ENCODE results near the gene IRX1.

Gene IRX1

DNA sequence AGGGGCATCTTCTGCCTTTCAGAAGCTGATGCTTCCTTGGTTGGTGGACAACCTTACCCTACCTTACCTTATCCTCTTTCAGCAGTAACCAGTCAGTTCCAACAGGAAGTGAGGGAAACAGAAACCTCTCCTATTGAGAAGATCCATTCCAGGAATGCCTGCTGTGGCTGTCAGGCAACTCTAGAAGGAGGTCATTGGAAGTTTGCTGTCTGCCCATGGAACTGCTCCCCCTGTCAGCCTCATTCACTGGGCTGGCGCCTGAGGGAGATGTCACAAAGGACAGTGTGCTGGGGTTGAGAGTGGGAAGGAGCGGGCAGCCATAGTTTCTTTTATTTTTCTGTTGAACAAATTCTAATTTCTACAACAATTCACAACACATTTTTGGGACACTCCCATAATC is 54.7 kb downstream of the IRX1 start:
- H3K4me3 ChIP-seq (ENCODE audit: control insufficient read depth, low read depth, low read length) = no peak overlapping the region
- no peak for DNase-seq (ENCODE audit: low read depth)
- TF ChIP-seq, protein P1, sequence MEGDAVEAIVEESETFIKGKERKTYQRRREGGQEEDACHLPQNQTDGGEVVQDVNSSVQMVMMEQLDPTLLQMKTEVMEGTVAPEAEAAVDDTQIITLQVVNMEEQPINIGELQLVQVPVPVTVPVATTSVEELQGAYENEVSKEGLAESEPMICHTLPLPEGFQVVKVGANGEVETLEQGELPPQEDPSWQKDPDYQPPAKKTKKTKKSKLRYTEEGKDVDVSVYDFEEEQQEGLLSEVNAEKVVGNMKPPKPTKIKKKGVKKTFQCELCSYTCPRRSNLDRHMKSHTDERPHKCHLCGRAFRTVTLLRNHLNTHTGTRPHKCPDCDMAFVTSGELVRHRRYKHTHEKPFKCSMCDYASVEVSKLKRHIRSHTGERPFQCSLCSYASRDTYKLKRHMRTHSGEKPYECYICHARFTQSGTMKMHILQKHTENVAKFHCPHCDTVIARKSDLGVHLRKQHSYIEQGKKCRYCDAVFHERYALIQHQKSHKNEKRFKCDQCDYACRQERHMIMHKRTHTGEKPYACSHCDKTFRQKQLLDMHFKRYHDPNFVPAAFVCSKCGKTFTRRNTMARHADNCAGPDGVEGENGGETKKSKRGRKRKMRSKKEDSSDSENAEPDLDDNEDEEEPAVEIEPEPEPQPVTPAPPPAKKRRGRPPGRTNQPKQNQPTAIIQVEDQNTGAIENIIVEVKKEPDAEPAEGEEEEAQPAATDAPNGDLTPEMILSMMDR (IDR thresholded peaks at IDR 0.05; ENCODE audit: control insufficient read depth, insufficient read depth, low read depth, low read length, missing control alignments) = no peak

DNA sequence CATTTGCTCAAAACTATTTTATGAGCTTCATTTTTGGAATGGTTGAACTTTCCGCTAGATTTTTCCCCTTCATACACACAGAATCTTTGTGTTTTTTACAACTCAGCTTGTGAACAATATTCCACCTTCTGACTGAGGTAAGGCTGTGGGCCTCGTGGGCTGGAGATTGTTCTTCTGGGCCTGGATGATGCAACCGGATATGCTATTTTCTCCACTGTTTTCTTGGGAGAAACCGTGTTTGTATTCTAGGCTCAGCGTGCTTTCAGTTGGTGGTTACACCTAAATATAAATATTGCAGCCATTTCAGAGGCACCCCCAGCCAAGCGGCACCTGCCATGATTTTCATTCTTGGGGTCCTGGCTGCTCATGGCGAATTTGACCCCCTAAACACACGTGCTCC is 55.2 kb downstream of the IRX1 start:
- no peak overlapping the region for H3K4me3 ChIP-seq (ENCODE audit: control insufficient read depth, low read depth, low read length)
- TF ChIP-seq, protein P1 (IDR thresholded peaks at IDR 0.05; ENCODE audit: control insufficient read depth, insufficient read depth, low read depth, low read length, missing control alignments) = no peak
- DNase-seq (ENCODE audit: low read depth) = no peak
